GM19328 (cell line): Measurements from ENCODE around the gene NUPR1.
"Not testable (repeated sequence)": the region's sequence is repeated elsewhere in the genome, so short reads cannot be mapped to it uniquely, and the experiment has no call there.

Experiments
- ATAC-seq: cut with Tn5 transposase; IDR thresholded peaks from one replicate; pipeline ENCODE4 v1.9.1; 2021; ENCODE audit warnings: mild to moderate bottlenecking, moderate library complexity; ENCODE audit not compliant: unreplicated experiment

NUPR1 gene

DNA sequence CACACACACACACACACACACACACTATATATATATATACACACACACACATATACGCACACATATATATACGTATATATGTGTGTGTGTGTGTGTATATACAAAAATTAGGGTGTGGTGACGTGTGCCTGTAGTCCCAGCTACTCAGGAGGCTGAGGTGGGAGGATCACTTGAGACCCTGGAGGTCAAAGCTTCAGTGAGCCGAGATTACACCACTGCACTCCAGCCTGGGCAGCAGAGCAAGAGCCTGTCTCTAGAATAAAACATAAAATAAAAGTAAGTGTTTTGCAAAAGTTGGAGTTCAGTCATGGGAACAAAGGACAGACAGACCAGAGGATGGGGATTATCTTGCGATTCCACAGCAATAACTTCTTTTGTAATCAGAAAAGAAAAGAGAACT lies 10.8 kb downstream of the NUPR1 start:
- no peak for ATAC-seq

DNA sequence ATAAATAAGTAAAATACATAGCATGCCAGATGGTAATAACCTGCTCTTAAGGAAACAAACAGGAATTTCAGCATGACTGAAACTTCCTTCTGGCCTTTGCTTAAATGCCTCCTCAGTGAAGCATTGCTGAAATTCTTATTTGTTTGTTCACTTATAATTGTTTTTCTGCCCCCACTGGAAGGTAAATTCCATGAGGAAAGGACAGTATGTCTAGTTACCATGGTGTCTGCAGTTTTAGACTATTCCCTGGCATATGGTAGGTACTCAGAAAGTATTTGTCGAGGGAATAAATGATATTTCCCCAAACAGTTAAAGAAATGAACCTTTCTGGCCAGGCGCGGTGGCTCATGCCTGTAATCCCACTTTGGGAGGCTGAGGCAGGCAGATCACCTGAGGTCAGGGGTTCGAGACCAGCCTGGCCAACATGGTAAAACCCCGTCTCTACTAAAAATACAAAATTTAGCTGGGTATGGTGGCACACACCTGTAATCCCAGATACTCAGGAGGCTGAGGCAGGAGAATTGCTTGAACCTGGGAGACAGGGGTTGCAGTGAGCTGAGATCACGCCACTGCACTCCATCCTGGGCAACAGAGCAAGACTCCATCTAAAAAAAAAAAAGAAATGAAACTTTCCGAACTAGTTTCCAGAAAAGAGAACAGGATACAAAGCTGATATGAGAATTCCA lies 11.5 kb downstream of the NUPR1 start:
- ATAC-seq: not testable (repeated sequence)

DNA sequence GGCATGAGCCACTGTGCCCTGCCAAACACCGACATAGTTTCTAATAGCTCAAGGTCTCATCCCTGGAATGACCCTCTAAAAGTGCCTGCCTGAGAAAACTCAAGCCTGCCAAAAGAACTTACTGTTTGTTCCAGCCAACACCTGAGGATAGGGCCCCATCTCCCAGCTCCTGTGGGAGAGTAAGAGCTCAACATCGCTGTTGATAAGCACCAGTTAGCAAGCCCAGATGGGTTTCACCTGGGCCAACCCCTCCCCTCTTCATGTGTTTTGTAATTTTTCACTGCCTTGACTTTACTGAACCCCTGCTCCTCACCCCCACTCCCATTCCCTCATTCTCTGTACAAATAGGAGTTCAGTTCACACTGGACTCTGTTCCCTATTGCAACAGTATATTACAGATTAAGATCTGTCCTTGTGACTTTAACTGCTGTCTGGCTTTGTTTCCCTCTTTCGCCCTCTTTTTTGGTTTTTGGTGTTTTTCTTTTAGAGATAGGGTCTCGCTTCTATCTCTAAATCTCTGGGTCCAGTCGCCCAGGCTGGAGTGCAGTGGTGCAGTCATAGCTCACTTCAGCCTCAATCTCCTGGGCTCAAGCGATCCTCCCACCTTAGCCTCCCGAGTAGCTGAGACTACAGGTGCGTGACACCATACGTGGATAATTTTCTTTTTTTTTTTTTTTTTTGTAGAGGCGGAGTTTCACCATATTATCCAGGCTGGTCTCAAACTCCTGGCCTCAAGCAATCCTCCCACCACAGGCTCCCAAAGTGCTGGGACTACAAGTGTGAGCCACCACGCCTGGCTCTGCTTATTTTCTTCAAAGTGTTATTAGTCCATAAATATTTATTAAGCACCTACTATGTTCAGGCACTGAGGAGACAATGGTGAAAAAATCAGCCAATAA lies 12.3 kb downstream of the NUPR1 start:
- no peak for ATAC-seq

DNA sequence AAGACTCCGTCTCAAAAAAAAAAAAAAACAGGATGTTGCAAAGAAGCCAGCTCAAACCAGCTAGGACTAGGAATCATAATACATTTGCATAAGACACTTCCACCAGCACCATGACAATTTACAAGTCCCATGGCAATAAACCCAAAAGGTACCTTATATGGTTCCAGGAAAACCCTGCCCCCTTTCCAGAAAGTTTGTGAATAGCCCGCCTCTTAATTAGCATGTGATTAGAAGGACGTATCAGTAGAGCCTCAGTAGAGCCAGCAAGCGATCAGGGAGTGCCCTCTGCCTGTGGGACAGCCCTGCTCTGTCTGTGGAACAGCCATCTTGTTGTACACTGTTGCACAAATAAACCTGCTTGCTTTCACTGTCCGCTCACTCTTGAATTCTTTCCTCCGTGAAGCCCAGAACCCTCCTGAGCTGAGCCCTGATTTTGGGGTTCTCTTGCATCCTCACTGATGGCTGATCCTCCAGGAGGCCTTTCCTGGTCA lies 14.0 kb downstream of the NUPR1 start:
- no peak for ATAC-seq

DNA sequence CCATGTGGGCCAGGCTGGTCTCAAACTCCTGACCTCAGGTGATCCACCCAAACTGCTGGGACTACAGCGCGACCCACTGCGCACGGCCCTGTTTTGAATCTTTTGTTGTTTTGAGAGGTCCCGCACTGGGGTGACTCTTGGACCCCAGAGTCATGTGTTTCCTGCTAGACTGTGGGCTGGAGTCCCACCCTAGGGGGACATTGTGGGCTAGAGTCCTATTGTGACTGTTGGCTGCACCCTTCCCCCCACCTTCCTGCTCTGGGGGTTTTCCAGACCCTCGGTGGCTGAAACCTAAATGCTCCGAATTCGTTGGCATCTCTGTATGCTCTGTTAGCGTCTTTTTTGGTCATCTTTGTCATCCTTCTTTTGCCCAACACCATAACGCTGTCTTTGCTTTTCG lies 16.0 kb downstream of the NUPR1 start:
- ATAC-seq: no peak

DNA sequence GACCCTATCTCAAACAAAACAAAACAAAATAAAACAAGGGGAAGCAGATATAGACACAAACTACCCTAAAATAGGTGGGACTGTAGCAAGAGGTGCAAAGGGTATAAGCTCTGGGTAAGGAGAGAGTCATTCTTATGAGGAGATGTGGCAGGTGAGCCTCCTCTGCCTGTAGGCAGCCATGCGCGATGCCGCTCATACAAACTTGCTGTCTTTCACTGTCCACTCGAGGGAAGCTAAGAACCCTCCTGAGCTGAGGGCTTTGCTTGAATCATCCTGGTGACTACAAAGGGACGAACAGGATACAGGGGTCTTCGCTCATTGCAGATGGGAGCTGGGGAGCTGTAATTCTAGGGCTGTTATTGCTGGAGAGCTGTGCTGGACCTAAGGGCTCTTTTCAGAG lies 17.3 kb downstream of the NUPR1 start:
- ATAC-seq: no peak

DNA sequence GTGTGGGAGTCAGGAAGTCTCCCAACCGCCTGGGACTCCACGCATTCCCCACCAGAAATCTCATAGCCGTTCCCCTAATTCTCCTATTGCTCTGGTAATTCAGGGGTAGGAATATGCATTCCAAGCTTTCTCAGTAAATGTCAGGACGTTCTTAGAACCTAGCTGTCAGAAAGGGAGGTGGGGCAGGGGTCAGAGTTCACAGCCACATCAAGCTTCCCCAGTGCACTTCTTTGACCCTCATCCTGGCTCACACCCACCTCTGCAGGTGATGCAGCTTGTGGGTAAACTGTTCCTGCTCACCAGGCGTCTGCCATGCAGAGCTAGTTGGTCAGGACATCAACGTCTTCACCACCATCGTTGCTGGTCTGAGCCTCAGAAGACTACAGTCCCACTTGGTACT lies 18.1 kb downstream of the NUPR1 start:
- ATAC-seq: no peak

DNA sequence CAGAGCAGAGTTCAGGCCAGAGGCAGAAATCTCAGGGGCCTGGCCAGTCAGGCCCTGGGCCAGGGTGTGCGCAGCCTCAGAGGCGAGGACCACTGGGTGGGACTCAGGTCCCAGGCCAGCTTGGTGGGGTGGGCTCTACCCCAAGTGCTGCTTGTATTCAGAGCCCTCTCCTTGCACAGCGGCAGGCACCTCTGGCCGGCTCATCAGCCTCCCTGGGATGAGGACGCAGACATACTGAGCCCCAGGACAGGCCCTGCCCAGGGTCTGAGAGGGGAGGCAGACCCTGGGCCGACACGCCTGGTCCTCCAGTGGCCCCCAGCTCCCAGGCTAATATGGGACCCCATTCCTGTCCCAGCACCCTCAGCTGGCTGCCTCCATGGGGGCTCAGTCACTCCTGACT lies 24.5 kb downstream of the NUPR1 start:
- ATAC-seq: no peak

DNA sequence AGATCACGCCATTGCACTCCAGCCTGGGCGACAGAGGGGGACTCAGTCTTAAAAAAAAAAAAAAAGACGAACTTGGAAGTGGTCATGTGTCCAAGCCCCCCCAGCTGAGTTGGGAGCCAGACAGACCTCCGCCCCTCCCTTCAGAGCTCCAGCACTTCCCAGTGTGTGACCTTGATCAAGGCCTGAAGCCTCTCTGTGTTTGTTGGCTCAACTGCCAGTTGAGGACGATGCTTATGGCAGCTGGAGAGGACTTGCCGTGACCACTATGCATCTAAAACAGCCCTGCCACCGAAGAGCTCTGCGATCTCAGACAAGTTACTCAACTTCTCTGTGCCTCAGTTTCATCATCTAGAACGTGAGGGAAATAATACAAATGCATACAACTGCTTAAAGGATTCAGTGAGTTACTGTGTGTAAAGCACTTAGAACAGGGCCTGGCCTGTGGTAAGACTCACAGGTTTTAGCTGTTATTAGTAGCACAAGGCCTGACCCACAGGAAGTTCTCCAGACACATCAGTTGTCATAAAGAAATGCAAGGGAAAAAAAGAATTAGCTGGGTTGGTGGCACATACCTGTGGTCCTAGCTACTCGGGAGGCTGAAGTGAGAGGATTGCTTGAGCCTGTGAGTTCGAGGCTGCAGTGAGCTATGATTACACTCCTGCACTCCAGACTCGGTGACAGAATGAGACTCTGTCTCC lies 25.1 kb downstream of the NUPR1 start:
- ATAC-seq: no peak

DNA sequence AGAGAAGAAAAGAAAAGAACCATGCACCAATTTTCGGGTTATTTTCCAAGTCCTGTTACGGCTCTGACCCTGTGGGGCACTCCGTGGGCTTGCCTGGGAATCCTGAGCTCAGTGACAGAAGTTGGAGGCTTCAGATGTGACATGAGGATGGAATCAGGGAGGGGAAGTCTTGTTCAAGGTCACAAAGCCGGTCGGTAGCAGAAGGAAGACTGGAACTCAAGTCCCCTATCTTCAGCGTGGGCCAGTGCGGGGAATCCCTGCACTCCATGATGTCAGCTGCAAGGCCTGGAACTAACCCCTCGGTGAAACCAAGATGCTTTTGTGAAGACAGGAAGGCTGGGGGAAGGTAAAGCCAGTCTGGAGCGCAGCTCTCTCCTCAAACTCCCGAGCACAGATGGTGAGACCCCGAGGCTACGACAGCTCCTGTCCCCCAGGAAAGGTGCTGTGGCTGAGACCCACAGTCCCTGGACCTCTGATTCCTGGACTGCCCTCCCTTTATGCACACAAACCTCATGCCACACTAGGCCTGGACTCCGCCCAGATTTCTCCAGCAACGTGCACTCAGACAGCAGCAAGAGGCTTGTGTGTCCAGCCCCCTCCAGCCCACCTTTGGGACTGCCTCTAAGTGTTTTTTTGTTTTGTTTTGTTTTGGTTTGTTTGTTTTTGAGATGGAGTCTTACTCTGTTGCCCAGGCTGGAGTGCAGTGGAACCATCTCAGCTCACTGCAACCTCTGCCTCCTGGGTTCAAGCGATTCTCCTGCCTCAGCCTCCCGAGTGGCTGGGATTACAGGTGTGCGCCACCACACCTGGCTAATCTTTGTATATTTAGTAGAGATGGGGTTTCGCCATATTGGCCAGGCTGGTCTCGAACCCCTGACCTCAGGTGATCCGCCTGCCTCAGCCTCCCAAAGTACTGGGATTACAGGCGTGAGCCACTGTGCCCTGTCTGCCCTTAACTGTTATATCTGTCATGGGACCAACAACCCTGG lies 26.7 kb downstream of the NUPR1 start:
- no peak for ATAC-seq

DNA sequence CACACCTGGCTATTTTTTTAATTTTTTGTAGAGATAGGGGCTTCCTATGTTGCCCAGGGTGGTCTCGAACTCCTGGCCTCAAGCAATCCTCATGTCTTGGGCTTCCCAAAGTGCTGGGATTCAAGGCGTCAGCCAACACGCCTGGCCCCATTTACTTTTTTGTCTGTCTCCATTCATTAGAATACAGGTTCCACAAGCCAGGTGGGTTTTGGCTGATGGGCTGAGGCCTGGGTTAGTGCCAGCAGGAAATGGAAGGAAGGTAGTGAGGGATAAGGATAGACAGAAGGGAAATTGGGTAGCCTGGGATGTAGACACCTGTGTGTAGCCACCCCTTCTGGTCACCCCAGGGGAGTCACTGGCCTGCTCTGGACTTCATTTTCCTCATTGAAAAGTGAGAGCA lies 27.7 kb downstream of the NUPR1 start:
- ATAC-seq: no peak

DNA sequence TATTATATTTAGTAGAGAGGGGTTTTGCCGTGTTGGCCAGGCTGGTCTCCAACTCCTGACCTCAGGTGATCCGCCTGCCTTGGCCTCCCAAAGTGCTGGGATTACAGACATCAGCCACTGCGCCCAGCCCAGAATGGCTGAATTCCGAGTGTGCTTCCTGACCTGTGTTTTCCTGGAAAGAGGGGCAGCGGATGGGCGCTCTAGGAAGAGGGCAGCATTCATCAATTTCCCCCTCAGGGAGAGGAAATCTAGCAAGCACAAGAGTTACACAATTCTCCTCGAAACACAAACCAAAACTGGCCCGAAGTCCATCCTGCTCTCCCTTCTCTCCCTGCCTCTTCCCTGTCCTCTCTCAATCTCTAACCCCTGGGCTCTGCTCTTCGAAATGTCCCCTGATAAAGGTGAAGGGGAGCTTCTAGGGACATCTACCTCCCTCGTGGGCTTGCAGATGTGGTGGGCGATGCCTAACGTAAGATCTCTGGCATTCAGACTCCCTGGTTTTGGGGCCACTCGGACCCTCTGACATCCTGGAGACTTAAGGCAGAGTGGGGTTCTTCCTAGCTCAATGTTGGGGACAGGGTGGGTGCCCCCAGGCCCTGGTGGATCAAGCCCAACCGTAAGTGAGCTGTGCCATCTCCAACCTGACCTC lies 33.2 kb downstream of the NUPR1 start:
- ATAC-seq: no peak

DNA sequence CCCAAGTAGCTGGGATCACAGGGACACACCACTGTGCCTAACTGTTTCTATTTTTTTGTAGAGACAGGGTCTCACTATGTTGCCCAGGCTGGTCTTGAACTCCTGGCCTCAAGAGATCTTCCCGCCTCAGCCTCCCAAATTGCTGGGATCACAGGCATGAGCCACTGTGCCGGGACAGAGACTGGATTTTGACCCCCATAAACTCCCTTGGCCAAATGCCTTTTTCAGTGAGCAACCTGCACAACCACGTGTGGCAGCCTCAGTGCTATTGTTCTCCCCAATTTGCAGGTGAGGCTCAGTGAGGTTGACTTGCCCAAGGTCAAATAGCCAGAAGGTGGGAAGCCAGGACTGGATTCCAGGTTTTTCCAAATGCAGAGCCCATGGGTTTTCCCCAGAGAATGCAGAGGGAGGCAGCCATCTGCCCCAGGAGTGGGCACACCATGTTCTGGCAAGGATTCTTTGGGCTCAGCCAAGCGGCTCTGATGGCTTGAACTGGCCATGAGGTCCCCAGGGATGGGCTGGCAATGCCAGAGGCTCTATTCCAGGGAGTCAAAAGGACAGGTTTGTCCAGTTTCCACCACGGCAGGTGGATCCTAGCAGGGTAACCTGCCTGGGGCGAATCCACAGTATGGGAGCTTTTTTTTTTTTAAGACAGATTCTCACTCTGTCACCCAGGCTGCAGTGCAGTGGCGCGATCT lies 33.9 kb downstream of the NUPR1 start:
- ATAC-seq: no peak

DNA sequence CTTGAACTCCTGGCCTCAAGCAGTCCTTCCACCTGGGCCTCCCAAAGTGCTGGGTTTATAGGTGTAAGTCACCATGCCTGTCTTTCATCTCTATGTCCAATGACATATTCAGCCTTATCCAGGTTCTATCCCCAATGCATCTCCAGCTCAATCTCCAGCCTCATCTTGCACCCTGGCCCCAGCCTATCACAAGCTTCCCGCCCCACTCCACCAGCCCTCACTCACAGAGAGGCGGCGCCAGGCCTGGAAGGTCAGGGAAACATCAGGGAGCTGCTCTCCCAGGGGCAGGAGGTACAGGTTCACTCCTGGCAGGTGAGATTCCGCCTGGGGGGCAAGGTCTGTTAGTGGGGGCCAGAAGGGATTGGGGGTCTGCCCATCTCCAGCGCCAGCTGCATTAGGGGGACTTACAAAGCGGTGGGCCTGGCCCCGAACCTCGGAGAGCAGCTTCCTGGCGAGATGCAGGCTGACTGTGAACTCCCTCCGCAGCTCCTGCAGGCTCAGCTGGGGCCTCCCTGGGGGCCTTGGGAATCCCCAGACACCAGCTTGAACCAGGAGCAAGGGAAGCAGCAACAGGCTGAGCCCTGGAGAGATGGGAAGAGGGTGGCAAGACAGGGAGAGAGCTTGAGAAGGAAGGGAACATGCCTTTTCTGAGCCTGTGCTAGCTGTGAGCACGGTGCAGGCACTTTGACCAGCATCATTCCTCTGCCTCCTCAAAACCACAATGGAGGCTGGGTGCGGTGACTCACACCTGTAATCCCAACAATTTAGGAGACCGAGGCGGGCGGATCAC lies 35.1 kb downstream of the NUPR1 start:
- no peak for ATAC-seq

DNA sequence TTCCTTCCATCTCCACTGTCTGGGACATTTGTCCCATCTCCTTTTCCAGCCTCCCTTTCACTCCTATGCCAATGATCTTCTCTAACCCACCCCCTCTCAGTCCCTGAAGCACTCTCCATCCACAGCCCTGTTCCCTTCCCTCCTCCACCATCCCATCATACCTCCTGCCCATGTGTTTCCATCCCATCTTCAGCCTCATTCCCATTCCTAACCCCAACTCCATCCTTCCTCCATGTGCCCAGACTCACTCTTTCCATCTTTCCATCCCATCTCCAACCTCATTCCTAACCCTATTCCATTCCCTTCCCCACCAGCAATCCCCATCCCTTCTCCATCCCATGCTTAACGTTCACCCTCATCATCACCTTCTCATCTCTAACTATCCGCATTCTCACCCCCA lies 36.5 kb downstream of the NUPR1 start:
- no peak for ATAC-seq

DNA sequence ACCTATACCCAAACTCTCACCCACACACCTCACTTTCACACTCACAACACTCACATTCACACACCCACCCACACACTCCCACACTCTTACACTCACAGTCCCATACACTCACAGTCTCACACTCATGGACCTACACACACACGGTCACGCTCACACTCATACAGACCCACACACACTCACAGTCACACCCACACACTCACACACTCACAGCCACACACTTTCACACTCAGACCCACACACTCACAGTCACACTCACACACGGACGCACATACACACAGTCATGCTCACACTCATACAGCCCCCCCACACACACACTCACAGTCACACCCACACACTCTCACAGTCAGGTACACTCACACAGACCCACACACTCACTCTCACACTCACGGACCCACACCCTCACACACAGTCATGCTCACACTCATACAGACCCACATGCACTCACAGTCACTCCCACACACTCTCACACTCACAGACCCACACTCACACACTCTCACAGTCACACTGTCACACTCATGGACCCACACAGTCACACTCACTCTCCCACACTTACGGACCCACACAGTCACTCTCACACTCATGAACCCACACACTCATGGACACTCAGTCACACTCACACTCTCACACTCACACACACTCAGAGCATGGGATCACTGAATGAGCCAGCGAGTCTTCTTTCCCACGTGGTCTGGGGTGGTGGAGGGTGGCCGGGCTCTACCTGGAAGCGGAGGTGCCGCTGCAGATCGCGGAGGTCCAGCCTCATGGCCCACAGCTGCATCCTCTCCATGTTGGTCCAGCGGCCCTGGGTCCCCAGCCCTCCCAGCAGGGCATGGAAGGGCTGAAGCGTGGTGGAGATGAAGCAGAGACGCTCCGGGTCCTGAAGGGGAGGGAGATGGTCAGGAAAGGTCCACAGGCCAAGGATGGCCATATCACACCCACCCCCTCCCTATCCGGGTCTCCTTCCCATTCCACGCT lies 37.2 kb downstream of the NUPR1 start:
- ATAC-seq: no peak

DNA sequence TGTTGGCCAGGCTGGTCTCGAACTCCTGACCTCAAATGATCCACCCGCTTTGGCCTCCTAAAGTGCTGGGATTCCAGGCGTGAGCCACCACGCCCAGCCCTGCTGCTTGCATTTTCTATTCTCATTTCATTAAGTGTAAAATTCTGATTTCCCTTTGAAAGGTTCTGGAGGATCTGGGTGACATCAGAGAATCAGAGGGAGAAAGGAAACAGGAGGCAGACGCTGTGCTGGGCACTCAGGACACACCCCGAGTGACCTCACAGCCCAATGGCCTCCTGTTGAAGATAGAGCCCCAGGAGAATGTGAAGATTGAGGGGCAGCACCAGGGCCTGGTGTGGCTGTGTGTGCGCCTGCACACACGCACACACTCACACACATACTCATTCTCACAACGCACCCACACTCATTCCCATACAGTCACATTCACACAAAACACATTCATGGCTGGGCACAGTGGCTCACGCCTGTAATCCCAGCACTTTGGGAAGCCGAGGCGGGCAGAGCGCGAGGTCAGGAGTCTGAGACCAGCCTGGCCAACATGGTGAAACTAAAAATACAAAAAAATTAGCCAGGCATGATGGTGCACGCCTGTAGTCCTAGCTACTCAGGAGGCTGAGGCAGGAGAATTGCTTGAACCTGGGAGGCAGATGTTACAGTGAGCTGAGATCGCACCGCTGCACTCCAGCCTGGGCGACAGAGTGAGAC lies 38.1 kb downstream of the NUPR1 start:
- not testable (repeated sequence) for ATAC-seq
